Measurements from ENCODE around the gene OR51T1.

OR51T1 gene, protein sequence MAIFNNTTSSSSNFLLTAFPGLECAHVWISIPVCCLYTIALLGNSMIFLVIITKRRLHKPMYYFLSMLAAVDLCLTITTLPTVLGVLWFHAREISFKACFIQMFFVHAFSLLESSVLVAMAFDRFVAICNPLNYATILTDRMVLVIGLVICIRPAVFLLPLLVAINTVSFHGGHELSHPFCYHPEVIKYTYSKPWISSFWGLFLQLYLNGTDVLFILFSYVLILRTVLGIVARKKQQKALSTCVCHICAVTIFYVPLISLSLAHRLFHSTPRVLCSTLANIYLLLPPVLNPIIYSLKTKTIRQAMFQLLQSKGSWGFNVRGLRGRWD

DNA sequence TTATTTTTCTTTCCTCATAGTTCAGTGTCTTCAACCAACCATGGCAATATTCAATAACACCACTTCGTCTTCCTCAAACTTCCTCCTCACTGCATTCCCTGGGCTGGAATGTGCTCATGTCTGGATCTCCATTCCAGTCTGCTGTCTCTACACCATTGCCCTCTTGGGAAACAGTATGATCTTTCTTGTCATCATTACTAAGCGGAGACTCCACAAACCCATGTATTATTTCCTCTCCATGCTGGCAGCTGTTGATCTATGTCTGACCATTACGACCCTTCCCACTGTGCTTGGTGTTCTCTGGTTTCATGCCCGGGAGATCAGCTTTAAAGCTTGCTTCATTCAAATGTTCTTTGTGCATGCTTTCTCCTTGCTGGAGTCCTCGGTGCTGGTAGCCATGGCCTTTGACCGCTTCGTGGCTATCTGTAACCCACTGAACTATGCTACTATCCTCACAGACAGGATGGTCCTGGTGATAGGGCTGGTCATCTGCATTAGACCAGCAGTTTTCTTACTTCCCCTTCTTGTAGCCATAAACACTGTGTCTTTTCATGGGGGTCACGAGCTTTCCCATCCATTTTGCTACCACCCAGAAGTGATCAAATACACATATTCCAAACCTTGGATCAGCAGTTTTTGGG is at the start of gene OR51T1:
Gene OR51T1, plus strand, starts transcription at position 41 of the 641 bp plus-strand sequence. Its CDS starts 0 bp downstream, at position 41.
- no peak within 1 kb of the TSS for H3K4me3 ChIP-seq (ENCODE audit: low read length)
- H2AFZ ChIP-seq (ENCODE audit: low read depth, low read length) = no peak within 1 kb of the TSS
- H3K9ac ChIP-seq (ENCODE audit: low read length) = no peak within 1 kb of the TSS
- TF ChIP-seq, protein P1, sequence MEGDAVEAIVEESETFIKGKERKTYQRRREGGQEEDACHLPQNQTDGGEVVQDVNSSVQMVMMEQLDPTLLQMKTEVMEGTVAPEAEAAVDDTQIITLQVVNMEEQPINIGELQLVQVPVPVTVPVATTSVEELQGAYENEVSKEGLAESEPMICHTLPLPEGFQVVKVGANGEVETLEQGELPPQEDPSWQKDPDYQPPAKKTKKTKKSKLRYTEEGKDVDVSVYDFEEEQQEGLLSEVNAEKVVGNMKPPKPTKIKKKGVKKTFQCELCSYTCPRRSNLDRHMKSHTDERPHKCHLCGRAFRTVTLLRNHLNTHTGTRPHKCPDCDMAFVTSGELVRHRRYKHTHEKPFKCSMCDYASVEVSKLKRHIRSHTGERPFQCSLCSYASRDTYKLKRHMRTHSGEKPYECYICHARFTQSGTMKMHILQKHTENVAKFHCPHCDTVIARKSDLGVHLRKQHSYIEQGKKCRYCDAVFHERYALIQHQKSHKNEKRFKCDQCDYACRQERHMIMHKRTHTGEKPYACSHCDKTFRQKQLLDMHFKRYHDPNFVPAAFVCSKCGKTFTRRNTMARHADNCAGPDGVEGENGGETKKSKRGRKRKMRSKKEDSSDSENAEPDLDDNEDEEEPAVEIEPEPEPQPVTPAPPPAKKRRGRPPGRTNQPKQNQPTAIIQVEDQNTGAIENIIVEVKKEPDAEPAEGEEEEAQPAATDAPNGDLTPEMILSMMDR (IDR thresholded peaks at IDR 0.05; ENCODE audit: low read depth, low read length) = no peak
- no peak for TF ChIP-seq EZH2phosphoT487 (IDR thresholded peaks at IDR 0.05; ENCODE audit: low read depth)
- H3K27ac ChIP-seq (ENCODE audit: low read length) = no peak within 1 kb of the TSS
- no peaks in the 10 kb centered on the region for H3K36me3 ChIP-seq (replicated peaks; ENCODE audit: low read depth, low read length)
- no peak within 1 kb of the TSS for H3K4me2 ChIP-seq (ENCODE audit: low read length)
- no peaks in the 10 kb centered on the region for H3K4me1 ChIP-seq (ENCODE audit: low read length)
- no peaks in the 10 kb centered on the region for H3K27me3 ChIP-seq (ENCODE audit: low read depth, low read length)
- H3K9me3 ChIP-seq (ENCODE audit: insufficient read depth, low read length) = no peaks in the 10 kb centered on the region
- H4K20me1 ChIP-seq (ENCODE audit: insufficient read depth, low read length) = no peaks in the 10 kb centered on the region
- no peaks in the 10 kb centered on the region for H3K79me2 ChIP-seq (ENCODE audit: low read length)

DNA sequence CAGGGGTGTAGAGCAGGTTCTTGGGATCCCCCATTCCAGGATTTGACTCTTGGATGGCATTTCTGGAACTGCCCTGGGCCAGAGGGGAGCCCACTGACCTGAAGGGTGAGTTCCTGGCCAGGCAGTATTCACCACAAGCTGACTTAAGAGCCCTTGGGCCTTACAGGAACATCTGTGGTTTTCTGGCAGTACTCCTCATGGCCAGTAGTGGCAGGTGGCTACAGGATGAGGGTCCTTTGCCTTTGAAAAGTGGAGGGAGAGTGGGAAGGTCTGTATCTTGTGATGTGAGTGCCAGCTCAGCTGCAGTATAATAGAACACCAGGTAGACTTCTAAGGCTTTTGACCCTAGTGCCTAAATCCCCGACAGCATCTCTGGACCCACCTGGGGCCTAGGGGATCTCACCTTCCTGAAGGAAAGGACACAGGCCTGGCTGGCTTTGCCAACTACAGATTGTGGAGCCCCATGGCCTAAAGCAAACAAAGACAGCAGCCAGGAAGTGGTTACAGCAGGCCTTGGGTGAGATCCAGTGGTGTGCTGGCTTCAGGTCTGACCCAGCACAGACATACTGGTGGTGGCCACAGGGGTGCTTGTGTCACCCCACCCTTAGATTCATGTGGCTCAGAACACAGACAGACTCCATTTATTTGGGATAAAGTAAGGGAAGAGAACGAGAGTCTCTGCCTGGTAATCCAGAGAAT is 41.7 kb upstream of the OR51T1 start:
- no peak overlapping the region for H3K9ac ChIP-seq (ENCODE audit: low read length)
- H4K20me1 ChIP-seq (ENCODE audit: insufficient read depth, low read length) = no peaks in the 10 kb centered on the region
- H3K79me2 ChIP-seq (ENCODE audit: low read length) = no peaks in the 10 kb centered on the region
- TF ChIP-seq, protein P1 (IDR thresholded peaks at IDR 0.05; ENCODE audit: low read depth, low read length) = no peak
- no peak for TF ChIP-seq EZH2phosphoT487 (IDR thresholded peaks at IDR 0.05; ENCODE audit: low read depth)
- no peaks in the 10 kb centered on the region for H3K4me1 ChIP-seq (ENCODE audit: low read length)
- H3K4me3 ChIP-seq (ENCODE audit: low read length) = no peak overlapping the region
- H3K9me3 ChIP-seq (ENCODE audit: insufficient read depth, low read length) = no peaks in the 10 kb centered on the region
- H3K4me2 ChIP-seq (ENCODE audit: low read length) = no peak overlapping the region
- H3K27me3 ChIP-seq (ENCODE audit: low read depth, low read length) = no peaks in the 10 kb centered on the region
- H3K27ac ChIP-seq (ENCODE audit: low read length) = no peak overlapping the region
- H3K36me3 ChIP-seq (replicated peaks; ENCODE audit: low read depth, low read length) = no peaks in the 10 kb centered on the region
- no peak overlapping the region for H2AFZ ChIP-seq (ENCODE audit: low read depth, low read length)

DNA sequence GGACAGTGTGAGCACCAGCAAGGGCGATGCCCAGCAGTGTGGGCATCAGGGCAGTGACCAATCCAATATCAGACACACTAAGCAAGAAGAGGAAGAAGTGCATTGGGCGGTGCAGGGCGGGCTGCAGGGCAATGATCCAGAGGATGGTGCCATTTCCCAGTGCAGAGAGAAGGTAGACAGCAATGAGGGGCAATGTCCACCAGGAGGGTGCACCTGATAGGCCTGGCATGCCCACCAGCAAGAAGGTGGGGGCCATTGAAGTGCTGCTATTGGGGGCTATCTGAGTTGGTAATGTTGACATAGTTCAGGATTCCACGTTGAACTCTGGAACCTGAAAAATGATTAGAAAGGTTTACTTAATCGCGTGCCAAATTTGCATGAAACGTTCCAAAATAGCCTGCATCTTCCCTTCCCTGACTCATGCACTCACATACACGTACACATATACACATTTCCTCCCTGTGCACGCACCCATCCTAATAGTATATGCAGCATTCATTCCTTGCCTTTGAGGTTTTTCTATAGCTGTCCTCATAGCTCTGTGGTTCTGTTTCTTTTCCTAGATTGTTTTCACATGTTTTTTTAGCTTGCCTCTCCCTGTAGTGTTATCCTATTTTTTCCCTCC is 32.7 kb upstream of the OR51T1 start, which contains the start of gene OR51S1:
Gene OR51S1, minus strand, starts transcription at position 301 of the 625 bp plus-strand sequence. Its CDS starts 0 bp downstream, at position 301.
- H3K36me3 ChIP-seq (replicated peaks; ENCODE audit: low read depth, low read length) = no peaks in the 10 kb centered on the region
- H3K4me2 ChIP-seq (ENCODE audit: low read length) = no peak within 1 kb of the TSS
- TF ChIP-seq, protein P1 (IDR thresholded peaks at IDR 0.05; ENCODE audit: low read depth, low read length) = no peak
- TF ChIP-seq EZH2phosphoT487 (IDR thresholded peaks at IDR 0.05; ENCODE audit: low read depth) = no peak
- H3K4me3 ChIP-seq (ENCODE audit: low read length) = no peak within 1 kb of the TSS
- H3K79me2 ChIP-seq (ENCODE audit: low read length) = no peaks in the 10 kb centered on the region
- H3K9ac ChIP-seq (ENCODE audit: low read length) = no peak within 1 kb of the TSS
- no peaks in the 10 kb centered on the region for H3K4me1 ChIP-seq (ENCODE audit: low read length)
- H3K9me3 ChIP-seq (ENCODE audit: insufficient read depth, low read length) = no peaks in the 10 kb centered on the region
- H3K27me3 ChIP-seq (ENCODE audit: low read depth, low read length) = no peaks in the 10 kb centered on the region
- H2AFZ ChIP-seq (ENCODE audit: low read depth, low read length) = no peak within 1 kb of the TSS
- H4K20me1 ChIP-seq (ENCODE audit: insufficient read depth, low read length) = no peaks in the 10 kb centered on the region
- H3K27ac ChIP-seq (ENCODE audit: low read length) = no peak within 1 kb of the TSS
